ENCODE measurements around the gene CDCP2.

CDCP2 gene

DNA sequence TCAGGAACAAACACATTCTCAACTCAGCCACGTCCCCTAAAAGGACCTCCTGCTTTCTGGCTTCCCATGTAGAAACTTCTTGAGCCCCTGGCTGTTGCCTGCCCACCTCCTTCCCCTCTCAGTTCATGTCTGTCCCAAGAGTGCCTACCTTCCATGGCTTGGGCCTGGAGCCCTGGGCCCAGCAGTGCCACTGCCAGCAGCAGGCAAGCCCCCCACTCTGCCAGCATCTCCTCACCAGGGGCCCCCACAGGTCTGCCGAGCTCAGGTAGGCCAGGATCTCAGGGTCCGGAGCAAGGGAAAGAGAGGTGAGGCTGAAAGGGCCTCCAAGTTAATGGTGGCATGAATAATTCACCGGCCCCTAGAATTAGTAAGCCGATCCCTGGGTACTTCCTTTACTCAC is at the start of gene CDCP2:
Gene CDCP2 (minus strand): TSS at position 305 of the 400 bp plus-strand sequence. CDS start 78 bp downstream, at position 227.
- DNase-seq (ENCODE audit: low read depth in 2 of 2): no peak

DNA sequence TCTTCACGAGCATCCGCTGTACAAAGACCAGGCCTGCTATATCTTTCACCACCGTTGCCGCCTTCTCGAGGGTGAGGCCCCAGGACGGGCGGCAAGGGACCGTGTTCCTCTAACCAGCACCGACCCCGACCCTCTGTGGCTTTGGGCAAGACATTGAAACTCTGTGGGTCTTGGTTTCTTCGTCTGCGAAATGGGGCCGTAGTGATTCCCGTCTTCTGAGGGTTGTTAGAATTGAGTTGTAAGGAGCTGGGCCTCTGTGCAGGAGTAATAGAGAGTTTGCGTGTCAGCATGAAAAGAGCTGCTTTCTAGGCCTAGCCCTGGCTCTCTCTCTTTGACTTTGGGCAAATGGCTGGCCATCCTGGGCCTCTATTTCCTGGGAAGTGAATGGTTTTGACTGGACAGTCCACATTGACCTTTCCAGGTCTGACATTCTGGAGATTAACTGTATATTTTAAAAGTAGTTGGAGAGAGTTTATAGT is 47.8 kb upstream of the CDCP2 start:
- no peak for DNase-seq (ENCODE audit: low read depth in 2 of 2)

DNA sequence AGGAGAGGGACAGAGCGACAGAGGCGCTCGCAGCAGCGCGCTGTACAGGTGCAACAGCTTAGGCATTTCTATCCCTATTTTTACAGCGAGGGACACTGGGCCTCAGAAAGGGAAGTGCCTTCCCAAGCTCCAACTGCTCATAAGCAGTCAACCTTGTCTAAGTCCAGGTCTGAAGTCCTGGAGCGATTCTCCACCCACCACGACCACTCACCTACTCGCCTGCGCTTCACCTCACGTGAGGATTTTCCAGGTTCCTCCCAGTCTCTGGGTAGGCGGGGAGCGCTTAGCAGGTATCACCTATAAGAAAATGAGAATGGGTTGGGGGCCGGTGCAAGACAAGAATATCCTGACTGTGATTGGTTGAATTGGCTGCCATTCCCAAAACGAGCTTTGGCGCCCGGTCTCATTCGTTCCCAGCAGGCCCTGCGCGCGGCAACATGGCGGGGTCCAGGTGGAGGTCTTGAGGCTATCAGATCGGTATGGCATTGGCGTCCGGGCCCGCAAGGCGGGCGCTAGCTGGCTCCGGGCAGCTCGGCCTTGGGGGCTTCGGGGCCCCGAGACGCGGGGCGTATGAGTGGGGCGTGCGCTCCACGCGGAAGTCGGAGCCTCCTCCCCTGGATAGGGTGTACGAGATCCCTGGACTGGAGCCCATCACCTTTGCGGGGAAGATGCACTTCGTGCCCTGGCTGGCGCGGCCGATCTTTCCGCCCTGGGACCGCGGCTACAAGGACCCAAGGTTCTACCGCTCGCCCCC is 47.1 kb upstream of the CDCP2 start, which contains the start of the genes CYB5RL and MRPL37:
Gene CYB5RL (minus strand): TSS at position 266 of the 754 bp plus-strand sequence. CDS start 4,414 bp downstream, outside the sequence.
Gene MRPL37 (plus strand): TSS at position 403 of the 754 bp plus-strand sequence. CDS start 77 bp downstream, at position 480.
- peak; percentile 69 to 82 for DNase-seq (ENCODE audit: low read depth in 2 of 2)

DNA sequence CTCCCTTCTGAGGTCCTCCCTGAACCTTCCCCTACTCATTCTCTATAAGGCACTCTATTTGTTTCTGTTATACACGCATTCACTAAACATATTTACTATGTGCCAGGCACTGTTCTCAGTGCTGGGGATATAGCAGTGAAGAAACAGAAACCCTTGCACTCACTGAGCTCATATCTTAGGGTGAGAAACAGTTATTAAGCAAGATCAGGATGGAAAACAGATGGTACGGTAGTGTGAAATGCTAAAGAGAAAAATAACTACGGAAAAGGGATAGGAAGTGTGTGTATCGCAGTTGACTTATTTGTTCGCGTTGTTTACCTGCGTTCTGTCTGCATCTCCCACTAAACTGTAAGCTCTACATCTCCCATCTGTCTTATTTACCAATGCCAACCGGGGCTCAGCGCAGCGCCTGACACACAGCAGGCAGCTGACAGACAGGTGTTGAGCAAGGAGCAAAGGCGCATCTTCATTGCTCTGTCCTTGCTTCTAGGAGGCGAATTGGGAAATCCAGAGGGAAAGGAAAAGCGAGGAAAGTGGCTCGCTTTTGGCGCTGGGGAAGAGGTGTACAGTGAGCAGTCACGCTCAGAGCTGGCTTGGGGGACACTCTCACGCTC is 46.5 kb upstream of the CDCP2 start:
- no peak for DNase-seq (ENCODE audit: low read depth in 2 of 2)

DNA sequence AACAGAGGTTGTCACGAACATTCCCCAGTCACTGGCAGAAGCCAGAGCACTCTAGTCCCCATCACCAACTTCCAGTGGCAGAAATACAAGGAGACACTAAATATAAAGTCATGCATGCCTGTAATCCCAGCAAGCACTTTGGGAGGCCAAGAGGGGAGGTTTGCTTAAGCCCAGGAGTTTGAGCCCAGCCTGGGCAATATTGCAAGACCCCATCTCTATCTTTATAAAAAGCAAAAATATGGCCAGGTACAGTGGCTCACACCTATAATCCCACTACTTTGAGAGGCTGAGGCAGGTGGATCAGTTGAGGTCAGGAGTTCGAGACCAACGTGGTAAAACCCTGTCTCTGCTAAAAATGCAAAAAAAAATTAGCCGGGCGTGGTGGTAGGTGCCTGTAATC is 40.7 kb upstream of the CDCP2 start:
- DNase-seq (ENCODE audit: low read depth in 2 of 2): no peak

DNA sequence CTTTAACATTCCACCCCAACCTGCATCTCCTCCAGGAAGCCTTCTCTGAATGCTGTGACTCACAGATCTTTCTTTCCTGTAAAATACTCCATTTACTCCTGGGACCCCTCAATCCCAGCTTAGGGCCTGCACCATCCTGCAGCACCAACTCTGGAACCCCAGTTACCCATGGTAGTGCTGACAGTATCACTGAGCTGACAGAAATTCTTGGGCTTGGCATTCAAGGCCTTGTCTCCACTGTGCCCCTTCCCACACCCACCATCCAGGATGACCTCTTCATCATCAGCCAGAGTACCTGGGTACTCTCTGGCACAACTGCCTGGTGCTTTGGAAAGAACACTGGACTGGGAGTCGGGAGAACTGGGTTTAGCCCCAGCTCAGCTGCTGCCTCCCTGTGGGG is 38.7 kb upstream of the CDCP2 start:
- no peak for DNase-seq (ENCODE audit: low read depth in 2 of 2)

DNA sequence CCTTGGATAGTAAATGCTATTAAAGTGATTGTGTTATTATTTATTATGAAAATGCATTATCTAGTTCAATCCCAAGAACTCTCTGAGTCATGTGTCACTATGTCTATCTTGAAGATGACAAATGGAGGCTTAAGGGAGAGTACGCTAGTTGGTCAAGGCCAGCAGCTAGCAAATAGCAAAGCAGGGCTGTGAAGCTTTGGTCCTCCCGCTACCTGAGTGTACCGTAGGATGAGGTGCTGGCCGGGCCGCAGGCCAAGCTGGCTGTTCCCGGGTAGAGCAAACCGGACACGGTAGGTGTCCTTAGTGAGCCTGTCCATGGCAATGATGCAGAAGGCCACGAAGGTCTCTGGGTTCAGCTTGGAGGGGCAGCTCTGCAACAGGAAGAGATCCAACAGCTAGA is 37.7 kb upstream of the CDCP2 start:
- no peak for DNase-seq (ENCODE audit: low read depth in 2 of 2)

DNA sequence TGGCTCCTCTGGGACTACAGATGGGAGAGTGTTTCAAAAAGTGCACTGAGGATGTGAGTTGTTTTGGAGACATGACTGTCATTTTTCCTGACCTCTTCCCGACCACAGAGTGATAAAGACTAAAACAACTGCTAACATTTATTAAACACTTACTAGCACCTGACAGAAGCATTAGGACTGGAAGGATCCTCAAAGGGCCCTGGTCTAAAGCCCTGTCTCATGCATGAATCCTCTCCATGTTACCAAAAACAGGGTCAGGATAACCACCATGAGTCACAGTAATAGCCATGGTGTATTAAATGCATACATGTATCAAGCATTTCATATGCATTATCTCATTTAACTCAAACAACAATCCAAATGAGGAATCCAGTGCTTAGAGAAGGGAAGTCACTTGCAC is 35.5 kb upstream of the CDCP2 start:
- DNase-seq (ENCODE audit: low read depth in 2 of 2): no peak

DNA sequence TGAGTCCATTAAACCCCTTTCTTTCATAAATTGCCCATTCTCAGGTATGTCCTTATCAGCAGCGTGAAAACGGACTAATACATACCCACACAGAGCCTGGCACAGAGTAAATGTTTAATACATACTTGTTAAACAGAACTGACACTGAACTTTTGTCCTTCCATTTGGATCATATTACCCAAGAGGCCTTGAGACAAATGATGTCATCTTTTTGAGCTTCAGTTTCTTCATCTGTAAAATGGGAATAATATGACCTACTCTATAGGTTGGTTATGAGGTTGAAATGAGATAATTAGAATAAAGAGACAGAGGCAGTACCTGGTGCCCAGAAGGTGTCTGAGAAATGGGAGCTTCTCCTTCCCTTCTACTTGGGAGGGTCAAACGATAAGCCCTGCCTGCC is 33.3 kb upstream of the CDCP2 start:
- DNase-seq (ENCODE audit: low read depth in 2 of 2): no peak

DNA sequence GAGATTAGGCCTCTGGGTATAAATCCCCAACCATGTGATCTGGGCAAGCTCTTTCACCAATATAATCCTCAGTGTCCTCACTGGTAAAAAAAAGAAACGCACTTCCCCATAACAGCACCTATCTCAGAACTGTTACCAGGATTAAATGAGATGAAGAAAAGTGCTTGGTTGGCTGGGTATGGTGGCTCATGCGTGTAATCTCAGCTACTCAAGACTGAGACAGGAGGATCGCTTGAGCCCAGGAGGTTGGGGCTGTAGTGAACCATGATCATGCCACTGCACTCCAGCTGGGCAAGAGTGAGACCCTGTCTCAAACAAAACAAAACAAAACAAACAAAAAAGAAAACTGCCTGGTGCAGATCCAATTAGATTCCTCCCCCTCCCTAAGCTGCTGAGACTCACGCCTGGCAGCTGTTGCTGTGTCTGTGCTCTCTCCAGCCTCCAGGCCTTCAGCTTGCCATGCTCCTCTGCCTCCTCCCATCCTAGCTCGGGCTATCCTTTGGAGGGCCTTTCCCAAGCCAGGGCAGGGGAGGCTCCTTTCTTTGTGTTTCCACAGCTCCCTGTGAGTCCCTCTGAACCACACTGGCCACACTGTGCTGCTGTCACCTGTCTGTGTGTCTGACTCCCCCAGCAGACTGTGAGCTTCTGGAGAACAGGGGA is 28.0 kb upstream of the CDCP2 start:
- DNase-seq (ENCODE audit: low read depth in 2 of 2): no peak

DNA sequence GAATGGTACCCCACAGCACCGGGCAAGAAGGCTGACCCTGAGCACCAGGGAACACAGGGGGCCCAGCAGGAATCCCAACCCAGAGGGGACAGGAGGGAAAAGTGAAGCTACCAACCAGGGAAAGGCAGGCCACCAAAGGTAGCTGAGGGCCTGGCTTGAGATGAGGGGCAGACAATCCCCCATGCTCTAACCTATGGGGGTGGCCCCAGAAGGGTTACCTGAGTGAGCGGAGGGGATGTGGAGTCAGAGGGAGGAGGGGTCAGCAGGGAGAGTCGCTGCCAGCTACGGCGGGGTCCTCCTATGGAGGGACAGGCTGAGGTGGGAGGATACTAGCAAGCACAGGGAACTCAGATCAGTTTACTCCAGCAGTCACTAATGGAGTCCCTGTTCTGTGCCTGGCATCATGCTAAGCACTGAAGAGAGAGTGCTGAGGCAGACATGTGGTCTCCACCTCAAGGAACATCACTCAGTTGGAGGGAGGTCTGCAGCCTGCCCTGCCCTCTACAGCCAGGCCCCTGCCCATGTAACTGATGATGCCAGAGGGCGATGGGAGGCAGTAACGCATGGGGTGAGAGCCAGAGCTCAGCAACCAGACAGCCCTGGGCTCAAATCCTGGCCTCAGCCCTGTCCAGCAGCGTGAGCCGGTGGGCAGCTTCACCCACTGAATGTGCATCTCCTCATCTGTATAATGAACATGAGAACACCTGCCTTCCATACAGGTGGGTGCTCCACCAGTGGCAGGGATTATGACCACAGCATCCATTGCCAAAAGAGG is 25.7 kb upstream of the CDCP2 start:
- DNase-seq (ENCODE audit: low read depth in 2 of 2): no peak

DNA sequence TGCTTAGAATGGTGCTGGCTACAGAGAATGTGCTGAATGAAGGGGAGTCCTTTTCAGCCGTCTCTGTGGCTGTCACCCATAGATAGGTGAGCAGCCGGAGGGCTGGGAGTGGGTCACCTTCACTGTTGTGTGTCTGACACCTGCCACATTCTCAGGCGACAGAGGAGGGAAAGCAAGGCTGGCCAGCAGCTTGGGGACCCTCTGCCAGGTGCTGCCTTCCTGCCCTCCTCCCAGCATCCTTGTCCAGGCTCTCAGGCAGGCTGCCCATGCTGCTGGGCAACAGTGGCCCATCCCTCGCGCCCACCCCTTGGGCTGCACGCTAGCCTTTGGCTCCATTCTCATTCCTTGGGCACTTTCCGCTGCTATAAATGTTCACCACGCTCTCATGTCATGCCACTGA is 24.9 kb upstream of the CDCP2 start:
- DNase-seq (ENCODE audit: low read depth in 2 of 2): no peak

DNA sequence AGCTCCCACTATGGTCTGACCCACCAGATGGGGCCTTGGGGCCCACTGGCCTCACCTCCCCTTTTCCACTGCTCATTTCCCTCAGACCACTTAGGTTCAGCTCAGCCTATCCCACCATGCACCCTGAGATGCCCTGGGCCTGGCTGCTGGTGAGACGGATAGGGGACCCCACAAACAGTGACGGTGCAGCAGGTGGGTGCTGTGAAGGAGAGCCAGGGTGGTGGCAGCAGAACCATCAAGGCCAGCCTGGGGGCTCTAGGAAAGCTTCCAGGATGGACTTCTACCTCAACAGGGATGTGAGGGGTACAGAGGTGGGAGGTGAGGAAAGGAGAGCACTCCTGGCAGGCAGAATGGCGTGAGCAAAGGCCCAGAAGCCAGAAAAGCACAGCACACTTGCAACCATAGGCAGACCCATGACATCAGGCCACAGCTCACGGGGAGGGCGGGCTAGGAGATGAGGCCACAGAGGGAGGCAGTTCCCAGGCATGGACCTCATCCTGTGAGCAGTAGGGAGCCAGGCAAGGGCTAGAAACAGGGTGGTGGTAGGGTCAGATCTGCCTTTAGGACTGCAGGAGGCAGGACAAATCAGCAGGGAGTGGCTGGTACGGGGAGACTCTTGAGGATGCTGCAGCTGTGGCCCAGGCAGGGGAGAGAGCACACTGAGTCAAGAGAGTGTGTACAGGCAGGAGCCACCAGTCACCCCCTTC is 24.0 kb upstream of the CDCP2 start:
- DNase-seq (ENCODE audit: low read depth in 2 of 2): no peak

DNA sequence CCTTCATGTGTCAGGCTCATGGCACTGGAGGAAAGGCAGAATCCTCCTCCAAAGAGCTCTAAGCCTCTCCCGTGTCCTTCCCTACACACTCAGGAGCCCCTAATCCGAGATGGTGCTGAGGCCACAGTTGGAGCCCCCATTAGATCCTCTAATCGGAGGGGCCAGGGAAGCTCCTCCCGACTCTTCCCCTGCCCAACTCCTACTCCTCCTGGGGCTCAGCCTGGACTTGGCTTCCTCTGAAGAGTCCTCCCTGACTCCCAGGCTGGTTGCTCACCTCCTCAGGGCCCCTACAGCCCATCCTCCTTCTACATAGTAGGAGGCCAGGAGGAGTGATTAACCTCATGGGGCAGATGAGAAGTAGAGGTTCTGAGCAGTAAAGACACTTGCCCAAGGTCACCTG is 21.3 kb upstream of the CDCP2 start:
- no peak for DNase-seq (ENCODE audit: low read depth in 2 of 2)

DNA sequence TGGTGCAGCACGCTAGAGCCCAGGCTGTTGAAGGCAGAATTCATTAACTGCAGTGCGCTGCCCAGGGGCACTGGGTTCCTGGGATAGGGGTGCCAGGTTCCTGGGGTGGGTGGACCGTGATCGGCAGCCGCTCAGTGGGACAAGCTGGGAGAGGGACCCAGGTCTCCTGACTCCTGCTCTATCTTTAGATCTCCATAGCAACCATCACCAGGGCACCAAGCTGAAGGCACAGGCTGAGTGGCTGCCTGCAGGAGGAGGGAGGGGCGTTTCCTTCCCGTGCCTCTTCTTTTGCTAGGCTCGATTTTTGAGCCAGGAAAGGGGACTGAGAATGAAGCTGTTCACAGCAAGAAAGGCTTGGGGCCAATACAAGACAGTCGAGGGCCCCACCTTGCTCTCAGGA is 20.9 kb upstream of the CDCP2 start:
- DNase-seq (ENCODE audit: low read depth in 2 of 2): no peak

DNA sequence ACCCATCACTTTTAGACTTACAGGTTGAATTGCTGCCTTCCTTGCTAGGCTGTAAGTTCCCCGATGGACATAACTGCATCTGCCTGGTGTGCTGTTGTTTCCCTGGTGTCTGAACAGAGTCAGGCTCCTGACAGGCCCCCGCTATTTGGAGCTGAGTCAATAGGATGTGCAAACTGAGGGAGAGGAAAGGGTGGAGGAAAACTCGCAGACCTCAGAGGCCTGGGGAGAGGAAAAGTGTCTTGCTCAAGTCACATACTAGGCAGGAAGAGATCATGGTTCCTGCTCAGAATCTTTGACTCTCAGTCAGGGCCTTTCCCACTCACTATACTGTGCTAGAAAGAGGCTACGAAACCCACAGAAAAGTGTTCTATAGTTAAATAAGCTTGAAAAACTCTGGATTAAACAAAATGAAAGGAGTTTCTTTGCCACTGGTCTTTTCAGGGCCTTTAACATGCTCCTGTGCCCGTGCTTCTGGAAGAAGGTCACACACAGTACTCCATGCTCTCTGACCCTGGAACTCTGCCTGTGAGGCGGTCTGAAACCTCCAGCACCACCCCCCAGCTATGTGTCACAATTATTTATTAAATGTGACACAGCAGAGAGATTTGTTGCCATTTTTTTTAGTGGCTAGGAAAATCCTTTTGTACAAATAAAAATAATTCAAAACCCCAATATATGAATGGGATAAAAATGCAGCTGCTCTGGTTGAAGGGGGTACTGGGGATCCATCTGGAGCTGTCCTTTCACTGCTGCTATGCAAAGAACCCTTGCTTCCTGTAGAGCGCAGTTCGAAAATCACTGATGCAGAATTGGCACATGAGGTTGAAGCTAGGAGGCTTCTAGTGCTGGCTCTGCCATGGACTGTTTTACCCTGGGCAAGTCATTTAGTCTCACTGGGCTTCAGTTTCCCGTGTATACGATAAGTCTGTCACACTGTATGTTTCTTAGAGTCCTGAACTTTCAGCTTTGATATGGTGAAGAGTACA is 20.1 kb upstream of the CDCP2 start:
- DNase-seq (ENCODE audit: low read depth in 2 of 2): no peak

DNA sequence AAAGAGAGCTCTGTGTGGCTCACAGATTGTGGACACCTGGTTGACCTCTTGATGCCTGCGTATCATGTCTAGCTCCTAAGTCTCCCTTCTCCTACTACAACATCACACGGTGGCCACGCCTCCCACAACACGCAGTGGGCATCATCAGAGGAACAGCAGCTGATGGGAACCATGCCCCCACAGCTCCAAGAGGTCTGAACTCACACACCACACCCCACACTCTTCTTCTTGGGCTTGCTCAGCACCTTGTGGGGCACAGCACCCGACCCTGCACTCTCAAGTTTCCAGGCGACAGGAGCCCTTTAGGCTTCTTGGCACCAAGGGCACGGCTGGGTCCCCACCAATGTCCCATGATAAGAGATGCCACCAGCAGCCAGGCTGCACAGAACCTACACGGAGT is 18.8 kb upstream of the CDCP2 start:
- DNase-seq (ENCODE audit: low read depth in 2 of 2): no peak

DNA sequence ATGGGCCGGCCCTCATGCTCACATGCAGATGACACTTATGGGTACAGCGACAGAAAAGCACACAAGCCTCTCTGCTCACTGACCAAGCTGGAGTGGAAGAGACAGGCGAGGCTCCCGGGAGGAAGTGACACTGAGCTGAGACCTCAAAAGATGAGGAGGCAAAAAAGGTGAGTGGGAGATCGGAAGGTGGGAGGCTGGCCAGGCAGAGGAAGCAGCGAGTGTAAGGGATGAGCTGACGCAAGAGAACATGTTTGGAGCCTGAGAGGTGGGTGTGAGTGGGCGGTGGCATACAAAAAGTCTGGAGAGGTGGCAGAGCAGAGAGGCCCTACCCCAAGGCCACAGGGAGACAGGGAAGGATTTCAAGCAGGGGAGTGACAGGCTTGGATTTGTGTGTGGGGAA is 18.2 kb upstream of the CDCP2 start:
- DNase-seq (ENCODE audit: low read depth in 2 of 2): no peak

DNA sequence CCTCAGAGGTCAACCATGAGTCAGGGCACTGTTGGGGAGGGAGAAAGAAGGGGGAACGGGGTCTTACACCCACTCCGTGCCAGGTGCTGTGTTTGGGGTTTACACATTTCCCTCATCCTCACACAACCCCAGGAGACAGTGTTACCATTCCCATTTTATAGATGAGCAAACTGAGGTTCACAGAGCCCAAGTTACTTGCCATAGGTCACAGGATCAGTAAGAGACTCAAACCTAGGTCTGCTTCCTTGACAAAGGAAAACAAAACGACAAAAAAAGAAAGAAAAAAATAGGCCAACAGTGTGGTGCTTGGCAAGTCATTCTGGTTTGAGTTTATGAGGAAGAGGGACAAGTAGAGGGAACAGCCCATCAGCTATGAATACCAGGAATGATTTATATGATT is 16.3 kb upstream of the CDCP2 start:
- no peak for DNase-seq (ENCODE audit: low read depth in 2 of 2)
